HG03439 (cell line): ENCODE results near the gene DDX24.

Source experiments
- ATAC-seq: cut with Tn5 transposase; IDR thresholded peaks from one replicate; pipeline ENCODE4 v1.9.1; 2021; ENCODE audit warnings: mild to moderate bottlenecking, moderate library complexity; ENCODE audit not compliant: unreplicated experiment

Gene DDX24

DNA sequence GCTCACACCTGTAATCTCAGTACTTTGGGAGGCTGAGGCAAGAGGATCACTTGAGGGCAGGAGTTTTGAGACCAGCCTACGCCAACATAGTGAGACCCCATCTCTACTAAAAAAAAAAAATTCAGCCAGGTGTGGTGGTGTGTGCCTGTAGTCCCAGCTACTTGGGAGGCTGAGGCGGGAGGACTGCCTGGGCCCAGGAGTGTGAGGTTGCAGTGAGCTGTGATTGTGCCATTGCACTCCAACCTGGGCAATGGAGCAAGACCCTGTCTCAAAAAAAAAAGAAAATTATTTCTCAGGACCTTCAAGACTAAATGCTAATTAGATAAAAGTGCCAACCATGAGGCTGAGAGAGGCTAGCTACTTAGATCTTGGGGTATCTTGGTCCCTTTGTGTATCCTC, 31.4 kb downstream of the DDX24 start:
- ATAC-seq, result no peak

GRCh38 chr14:94048691-94049624, 32.0 kb downstream of the DDX24 start:
- no peak for ATAC-seq

DNA sequence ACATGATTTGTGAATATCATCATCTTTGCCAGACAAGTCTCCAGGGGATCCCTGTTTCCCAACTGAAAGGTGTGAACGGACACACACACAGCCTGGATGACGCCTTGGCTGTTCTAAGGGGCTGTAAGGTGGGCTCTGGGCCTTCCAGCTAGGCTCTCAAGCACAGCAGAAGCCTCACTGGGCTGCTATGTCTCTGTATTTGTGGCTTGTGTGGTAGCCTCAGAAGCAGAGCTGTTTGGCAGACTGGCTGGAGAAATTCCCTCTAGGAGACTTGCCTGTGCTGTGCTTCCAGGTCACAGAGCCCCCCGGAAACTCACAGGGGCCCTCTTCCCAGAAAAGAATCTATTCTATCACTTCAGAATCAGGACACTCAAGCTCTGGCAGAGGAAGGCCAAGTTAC, 33.4 kb downstream of the DDX24 start:
- ATAC-seq, result no peak

DNA sequence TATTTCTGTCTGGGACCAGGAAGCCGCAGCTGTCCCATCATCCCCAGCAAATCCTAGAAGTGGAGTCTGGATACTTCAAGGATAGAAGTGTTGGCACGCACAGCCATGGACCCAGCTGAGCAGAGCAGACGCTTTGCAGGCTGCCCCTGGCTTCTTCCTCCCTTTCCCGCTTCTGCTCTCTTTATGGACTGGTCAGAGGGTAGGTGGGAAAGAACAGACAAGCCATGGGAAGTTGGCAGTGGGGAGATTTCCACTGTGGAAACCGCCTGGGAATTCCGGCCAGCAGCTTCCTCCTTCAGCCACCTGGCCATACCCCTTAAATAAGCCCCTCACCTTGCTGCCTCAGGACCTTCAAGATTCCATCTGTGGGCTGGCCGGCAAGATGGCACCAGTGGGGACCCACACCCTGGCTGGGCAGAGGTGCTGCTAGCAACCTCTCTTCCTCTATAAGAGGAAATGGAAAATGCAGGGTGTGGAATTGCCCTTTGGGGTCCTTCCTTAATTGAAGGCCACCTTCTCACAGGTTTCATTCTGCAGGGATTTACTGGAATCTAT, 34.2 kb downstream of the DDX24 start:
- ATAC-seq, result no peak

GRCh38 chr14:94045563-94046345, 35.2 kb downstream of the DDX24 start:
- ATAC-seq, result no peak

GRCh38 chr14:94045101-94045500, 35.9 kb downstream of the DDX24 start:
- no peak for ATAC-seq

- no peak for ATAC-seq
Observed at GRCh38 chr14:94044476-94045091, 36.4 kb downstream of the DDX24 start.

DNA sequence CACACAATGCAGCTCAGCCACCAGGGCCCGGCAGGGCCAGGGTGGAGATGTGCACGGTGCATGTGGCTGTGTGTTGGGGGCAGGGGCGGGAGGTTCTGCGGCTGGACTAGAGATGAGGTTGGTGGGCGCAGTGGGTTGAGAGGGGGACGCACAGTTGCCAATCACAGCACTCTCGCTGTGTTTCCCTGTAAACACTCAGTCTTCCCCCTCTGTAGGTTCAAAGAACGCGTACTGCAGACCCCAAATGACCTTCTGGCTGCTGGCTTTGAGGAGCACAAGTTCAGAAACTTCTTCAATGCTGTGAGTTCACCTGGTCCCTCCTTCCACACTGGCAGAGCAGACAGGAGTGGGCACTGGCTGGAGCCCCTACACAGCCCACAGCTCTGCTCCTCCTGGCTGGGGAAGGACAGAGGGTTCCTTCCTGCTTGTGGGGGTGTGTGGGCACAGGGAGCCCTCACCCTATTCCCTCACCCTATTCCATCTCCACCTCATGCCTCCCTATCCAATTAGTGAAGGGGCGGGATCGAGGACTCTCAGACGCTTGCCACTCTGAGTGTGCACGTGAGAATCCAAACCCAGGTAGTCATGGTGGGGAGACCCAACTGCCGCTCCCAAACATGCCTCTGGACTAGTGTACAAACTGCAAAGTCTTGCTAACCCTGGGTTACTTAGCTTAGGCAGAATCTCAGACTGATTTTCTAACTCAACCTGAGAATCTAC, 37.1 kb downstream of the DDX24 start:
- no peak for ATAC-seq

GRCh38 chr14:94043111-94043755, 37.8 kb downstream of the DDX24 start:
- no peak for ATAC-seq

DNA sequence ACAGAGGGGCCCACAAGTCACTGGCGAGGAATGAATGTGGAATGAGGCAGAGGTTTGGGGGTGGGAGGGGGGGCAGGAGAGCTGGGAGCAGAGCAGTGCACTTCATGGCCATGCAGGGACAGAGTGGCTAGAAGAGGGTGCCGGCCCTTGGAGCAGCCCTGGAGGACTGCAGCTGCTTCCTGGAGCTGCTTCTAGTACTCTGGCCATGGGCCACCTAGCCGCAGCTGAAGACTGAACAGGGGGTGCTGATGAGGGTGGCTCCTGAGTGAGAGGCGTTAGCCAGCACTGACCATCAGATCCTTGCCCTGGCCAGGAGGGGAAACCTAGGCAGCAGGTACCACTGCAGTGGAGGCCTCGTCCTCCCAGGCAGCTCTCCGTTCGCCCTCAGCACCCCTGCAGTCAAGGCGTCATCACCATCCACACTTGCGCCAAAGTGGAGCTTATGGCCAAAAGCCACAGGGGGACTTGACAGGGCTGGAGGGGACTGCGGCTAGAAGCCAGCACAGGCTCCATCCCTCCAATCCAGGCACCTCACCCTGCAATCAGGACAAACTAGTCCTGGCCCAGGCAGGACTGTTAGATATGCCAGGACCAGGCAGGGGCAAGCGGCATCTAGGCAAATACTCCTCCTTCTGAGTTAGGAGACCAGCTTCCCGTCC, 38.4 kb downstream of the DDX24 start:
- no peak for ATAC-seq

GRCh38 chr14:94041551-94042346, 39.3 kb downstream of the DDX24 start:
- ATAC-seq, result no peak

- ATAC-seq, result no peak
Observed at GRCh38 chr14:94040796-94041195, 40.2 kb downstream of the DDX24 start.

DNA sequence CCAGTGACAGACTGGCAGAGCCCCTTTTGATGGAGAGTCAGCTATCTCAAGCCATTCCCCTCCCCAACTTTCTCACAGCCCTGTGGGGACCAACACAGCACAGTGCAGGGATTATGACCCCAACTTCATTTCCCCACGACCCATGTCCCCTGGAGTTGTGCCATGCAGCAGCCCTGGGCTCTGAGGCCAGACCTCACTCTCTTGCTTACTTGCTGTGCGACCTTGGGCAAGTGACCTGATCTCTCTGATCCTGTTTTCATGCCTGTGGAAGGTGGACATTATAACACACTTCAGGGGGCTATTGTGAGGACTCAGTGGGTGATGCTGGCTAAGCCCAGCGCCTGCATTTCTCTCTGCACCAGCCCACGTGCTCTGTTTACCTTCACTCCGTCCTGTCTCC, 40.8 kb downstream of the DDX24 start:
- ATAC-seq, result no peak

GRCh38 chr14:94038921-94039629, 41.9 kb downstream of the DDX24 start:
- ATAC-seq, result no peak

DNA sequence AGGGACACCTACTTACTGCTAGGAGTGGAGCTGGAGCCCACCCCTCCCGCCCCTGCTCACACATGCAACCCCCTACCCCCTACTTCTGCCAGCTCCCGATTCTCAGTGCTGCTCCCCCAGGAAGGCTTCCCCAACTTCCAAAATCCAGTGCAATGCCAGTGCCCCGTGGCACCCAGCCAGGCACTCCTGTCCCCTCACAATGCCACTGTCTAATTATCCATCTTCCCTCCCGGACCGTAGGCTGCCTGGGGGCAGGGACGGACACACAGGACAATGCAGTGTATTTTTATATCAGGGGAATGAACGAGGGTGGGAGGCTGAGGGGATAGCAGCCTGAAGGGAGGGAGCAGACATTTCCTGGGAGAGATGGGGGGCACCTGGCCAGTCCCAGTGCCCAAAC, 42.5 kb downstream of the DDX24 start:
- ATAC-seq, result no peak

DNA sequence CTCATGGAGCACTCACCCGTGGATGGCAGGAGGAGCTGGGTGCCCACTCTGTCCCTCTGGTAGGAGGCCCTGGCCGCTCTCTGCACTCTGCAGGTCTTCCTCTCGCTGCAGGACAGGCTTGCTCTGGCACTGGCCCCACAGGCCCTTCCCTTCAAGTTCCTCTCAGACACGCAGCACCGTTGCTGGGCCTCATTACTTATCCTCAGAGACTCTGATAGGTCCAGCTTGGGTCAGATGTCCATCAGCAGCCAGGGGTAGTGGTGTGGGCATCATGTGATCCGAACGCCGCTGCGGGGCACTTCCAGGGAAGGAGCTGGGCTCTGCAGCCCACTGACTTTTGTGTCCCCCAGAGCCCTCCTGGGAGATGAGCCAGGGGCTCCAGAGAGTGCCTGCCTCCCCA, 43.0 kb downstream of the DDX24 start:
- no peak for ATAC-seq

GRCh38 chr14:94036313-94037167, 44.5 kb downstream of the DDX24 start:
- ATAC-seq, result peak; percentile 81
